HCT116 (cell line): ENCODE measurements around the gene LHX1. TPM values are rescaled to one million over a fixed set of nuclear protein-coding genes. Genes with fewer than 3 reads are reported as not detected.

Experiments used
- ATAC-seq: fragments of 200-7000 bp; cut with Tn5 transposase; 2 replicates; pipeline ENCODE4 v1.9.1; 2020; ENCODE audit warnings: mild to moderate bottlenecking, moderate library complexity
- BruUV-seq: library from RNA; stranded (reverse); fragments of 400-500 nt; replicated peaks from 2 replicates; lab custom pipeline; 2021; lab: Mats Ljungman, UMichigan
- CTCF ChIA-PET: fragments of 300-600 bp; sonication (Branson Sonifier 250); formaldehyde crosslinking; loops from one replicate; lab custom pipeline; 2021; ENCODE audit warnings: antibody characterized with exemption; lab: Charles Lee
- POLR2A ChIA-PET: fragments of 300-600, 350-600 bp; sonication (Branson Sonifier 250); formaldehyde crosslinking; loops from one replicate; lab custom pipeline; 2021; ENCODE audit warnings: antibody characterized with exemption; lab: Charles Lee
- RAD21 ChIA-PET, 2 experiments: fragments of 300-600 bp; sonication (Branson Sonifier 250); formaldehyde crosslinking; loops; one replicate each; lab custom pipeline; 2023; ENCODE audit warnings: low total read pairs in 2 of 2; ENCODE audit not compliant: uncharacterized antibody in 2 of 2, unreplicated experiment in 2 of 2, low non-redundant PET in 1 of 2; lab: Charles Lee
- DNase-seq: peaks from one replicate; pipeline ENCODE4 v3.0.0-alpha.2; 2010; ENCODE audit warnings: low read depth, low spot score
- H2AFZ ChIP-seq: fragments of 200-600 bp; shearing (Covaris generic), sonication (generic); 2 replicates; pipeline ENCODE4 v1.6.1; 2017; ENCODE audit warnings: low read depth, mixed run types, mixed read lengths, antibody characterized with exemption, low read length; ENCODE audit not compliant: poor library complexity, severe bottlenecking
- H3K27ac ChIP-seq: 2 replicates; pipeline ENCODE4 v1.5.1; 2012; ENCODE audit warnings: low read depth, low read length
- H3K27me3 ChIP-seq: fragments of 200-600 bp; sonication (generic); 2 replicates; pipeline ENCODE4 v1.6.1; 2016; ENCODE audit warnings: mixed run types, low read length, mixed read lengths; ENCODE audit not compliant: insufficient read depth
- H3K36me3 ChIP-seq, 2 experiments: fragments of 200-500 bp in 1 of 2; fragments of 200-600 bp in 1 of 2; sonication (Bioruptor generic) in 1 of 2; sonication (generic) in 1 of 2; 2 replicates each; pipeline versions ENCODE4 v1.5.1 to v1.6.1; 2014 to 2016; ENCODE audit warnings: low read length in 2 of 2, inconsistent platforms in 1 of 2, mixed read lengths in 1 of 2, mixed run types in 1 of 2; ENCODE audit not compliant: insufficient read depth in 2 of 2, control insufficient read depth in 1 of 2
- H3K4me1 ChIP-seq, 2 experiments: fragments of 200-600 bp in 1 of 2; sonication (generic) in 1 of 2; 2 replicates each; pipeline versions ENCODE4 v1.5.1 to v1.6.1; 2012 to 2017; ENCODE audit warnings: low read length in 2 of 2, inconsistent platforms in 1 of 2, mild to moderate bottlenecking in 1 of 2, mixed read lengths in 1 of 2, mixed run types in 1 of 2, moderate library complexity in 1 of 2; ENCODE audit not compliant: insufficient read depth in 2 of 2, control insufficient read depth in 1 of 2
- H3K4me2 ChIP-seq: fragments of 200-600 bp; sonication (generic); 2 replicates; pipeline ENCODE4 v1.6.1; 2017; ENCODE audit warnings: mixed run types, low read length, mixed read lengths
- H3K4me3 ChIP-seq, 2 experiments: fragments of 200-600 bp in 1 of 2; sonication (generic) in 1 of 2; replicated peaks in 1 of 2; 2 replicates each; pipeline ENCODE4 v1.5.1; 2011 to 2016; ENCODE audit warnings: low read length in 2 of 2, control low read depth in 1 of 2, low read depth in 1 of 2, mild to moderate bottlenecking in 1 of 2, mixed read lengths in 1 of 2, mixed run types in 1 of 2
- H3K79me2 ChIP-seq: fragments of 200-600 bp; sonication (generic); 2 replicates; pipeline ENCODE4 v1.6.1; 2017; ENCODE audit warnings: mild to moderate bottlenecking, mixed run types, low read length, moderate library complexity, mixed read lengths; ENCODE audit not compliant: insufficient read depth
- H3K9ac ChIP-seq: fragments of 200-600 bp; sonication (generic); 2 replicates; pipeline ENCODE4 v1.6.1; 2016; ENCODE audit warnings: low read length, mixed read lengths
- H3K9me2 ChIP-seq: fragments of 200-600 bp; sonication (generic), shearing (Covaris generic); 2 replicates; pipeline ENCODE4 v1.6.1; 2017; ENCODE audit warnings: mixed run types, mild to moderate bottlenecking, moderate library complexity; ENCODE audit not compliant: insufficient read depth
- H3K9me3 ChIP-seq, 2 experiments: fragments of 200-500 bp in 1 of 2; fragments of 200-600 bp in 1 of 2; sonication (Bioruptor generic) in 1 of 2; sonication (generic) in 1 of 2; 2 replicates each; pipeline ENCODE4 v1.6.1; 2014 to 2017; ENCODE audit warnings: low read length in 2 of 2, mixed read lengths in 2 of 2, inconsistent platforms in 1 of 2, low read depth in 1 of 2, mild to moderate bottlenecking in 1 of 2, mixed run types in 1 of 2, moderate library complexity in 1 of 2; ENCODE audit not compliant: control insufficient read depth in 1 of 2, insufficient read depth in 1 of 2
- H4K20me1 ChIP-seq: fragments of 200-600 bp; sonication (generic), shearing (Covaris generic); 2 replicates; pipeline ENCODE4 v1.6.1; 2017; ENCODE audit warnings: mixed run types, mild to moderate bottlenecking, moderate library complexity; ENCODE audit not compliant: insufficient read depth
- ATF3 ChIP-seq: IDR thresholded peaks from 2 replicates; pipeline ENCODE4 v1.6.1; 2012
- CEBPB ChIP-seq: IDR thresholded peaks from 2 replicates; pipeline ENCODE4 v1.6.1; 2012; ENCODE audit warnings: low read depth
- ELF1 ChIP-seq: IDR thresholded peaks from 2 replicates; pipeline ENCODE4 v1.6.1; 2012; ENCODE audit warnings: low read depth, borderline replicate concordance
- EZH2 ChIP-seq: fragments of 200-600 bp; sonication (generic); IDR thresholded peaks from 2 replicates; pipeline ENCODE4 v1.6.1; 2017; ENCODE audit warnings: antibody characterized with exemption, mixed run types
- EZH2phosphoT487 ChIP-seq: fragments of 200-600 bp; IDR thresholded peaks from 2 replicates; pipeline ENCODE4 v1.6.1; 2018; ENCODE audit warnings: antibody characterized with exemption, borderline replicate concordance
- POLR2AphosphoS5 ChIP-seq: IDR thresholded peaks from 2 replicates; pipeline ENCODE4 v1.6.1; 2011; ENCODE audit warnings: mild to moderate bottlenecking, low read depth, low read length, moderate library complexity
- RAD21 ChIP-seq: IDR thresholded peaks from 2 replicates; pipeline ENCODE4 v1.6.1; 2012; ENCODE audit warnings: low read depth, mild to moderate bottlenecking
- REST ChIP-seq: IDR thresholded peaks from 2 replicates; pipeline ENCODE4 v1.6.1; 2012; ENCODE audit warnings: low read depth
- SIN3A ChIP-seq: IDR thresholded peaks from 2 replicates; pipeline ENCODE4 v1.6.1; 2012; ENCODE audit warnings: low read depth
- SP1 ChIP-seq: IDR thresholded peaks from 2 replicates; pipeline ENCODE4 v1.6.1; 2012; ENCODE audit warnings: low read depth
- SRF ChIP-seq: IDR thresholded peaks from 2 replicates; pipeline ENCODE4 v1.6.1; 2012; ENCODE audit warnings: low read depth
- TCF7L2 ChIP-seq: IDR thresholded peaks from 2 replicates; pipeline ENCODE4 v1.7.0; 2011; ENCODE audit warnings: borderline replicate concordance, inconsistent platforms; ENCODE audit not compliant: insufficient read depth, insufficient read length; ENCODE audit errors: extremely low read depth
- ZNF274 ChIP-seq: fragments of 200-500 bp; sonication (Bioruptor generic); IDR thresholded peaks from 2 replicates; pipeline ENCODE4 v1.6.1; 2014; ENCODE audit warnings: mild to moderate bottlenecking, low read depth, low read length, inconsistent platforms
- intact Hi-C: fragments of 100-400 bp; cut with micrococcal nuclease; formaldehyde crosslinking; loops from 2 replicates; pipeline ENCODE4 v1.10.0; 2022
- total RNA-seq: library from RNA; stranded (reverse); gene quantifications from one replicate; pipeline ENCODE4 v1.2.1, GENCODE V29; 2021; ENCODE audit not compliant: unreplicated experiment

LHX1 gene
- total RNA-seq, 1 experiment from 2014 or later: 0.44 TPM

GRCh38 chr17:36989173-36989572 lies 51.9 kb downstream of the LHX1 start:
- CTCF ChIA-PET: interaction anchor here (0.8 kb wide), 1 partner anchor 58 kb away, joined by 3 read pairs; no protein-coding TSS in a partner anchor

More at GRCh38 chr17:36989173-36989572, 51.9 kb downstream of the LHX1 start:
- Histone ChIP-seq H3K27ac (no peak overlapping the region), H3K4me3 (no peak overlapping the region), H3K9ac (no peak overlapping the region), H3K9me3 (no peaks in the 10 kb centered on the region), H3K27me3 (no peaks in the 10 kb centered on the region), H3K4me2 (no peak overlapping the region), H3K79me2 (peaks cover 77% of the 10 kb centered on the region), H3K9me2 (no peaks in the 10 kb centered on the region), H3K4me1 (no peaks in the 10 kb centered on the region), H4K20me1 (no peaks in the 10 kb centered on the region; the same call in 1 of the 2 replicates), H3K36me3 (peaks cover 43 to 48% of the 10 kb centered on the region in 2 experiments), H2AFZ (no peak overlapping the region)
- ChIA-PET RAD21 (no interaction called here), POLR2A (no interaction called here)
- ATAC-seq (no peak), DNase-seq (no peak)
- BruUV-seq: no TSS peak
- intact Hi-C loops: no loop called here
- TF ChIP-seq ATF3 (no peak), REST (no peak), CEBPB (no peak), EZH2 (no peak), SIN3A (no peak), POLR2AphosphoS5 (no peak), ZNF274 (no peak), TCF7L2 (no peak), ELF1 (no peak), RAD21 (no peak), EZH2phosphoT487 (no peak), SRF (no peak), SP1 (no peak)
